WTC11 (cell line): Measurements from ENCODE around the gene NUAK2. TPM values are rescaled to one million over a fixed set of nuclear protein-coding genes. Genes with fewer than 3 reads are reported as not detected.

Experiments
- ATAC-seq: fragments of 200-7000 bp; cut with Tn5 transposase; 2 replicates; pipeline ENCODE4 v1.10.0; 2021; ENCODE audit warnings: mild to moderate bottlenecking, moderate library complexity
- CTCF ChIA-PET: fragments of 300-600 bp; sonication (Branson Sonifier 250); formaldehyde crosslinking; loops from one replicate; lab custom pipeline; 2021; ENCODE audit warnings: antibody characterized with exemption; lab: Charles Lee
- POLR2A ChIA-PET: fragments of 350-600 bp; sonication (Branson Sonifier 250); formaldehyde crosslinking; loops from one replicate; lab custom pipeline; 2021; ENCODE audit warnings: antibody characterized with exemption; lab: Charles Lee
- DNase-seq: peaks from one replicate; pipeline ENCODE4 v3.0.0; 2021; ENCODE audit warnings: low spot score
- H3K27ac Mint-ChIP-seq: 2 replicates; pipeline ENCODE4 v1.8.0; 2021; ENCODE audit warnings: mixed read lengths
- H3K27me3 Mint-ChIP-seq: 2 replicates; pipeline ENCODE4 v1.8.0; 2021; ENCODE audit warnings: low read depth, mild to moderate bottlenecking, moderate library complexity, mixed read lengths
- H3K36me3 Mint-ChIP-seq: 2 replicates; pipeline ENCODE4 v1.8.0; 2021; ENCODE audit warnings: mixed read lengths
- H3K4me1 Mint-ChIP-seq: 2 replicates; pipeline ENCODE4 v1.8.0; 2022; ENCODE audit warnings: mixed read lengths
- H3K4me3 Mint-ChIP-seq: 2 replicates; pipeline ENCODE4 v1.8.0; 2021; ENCODE audit warnings: mild to moderate bottlenecking, moderate library complexity, mixed read lengths
- H3K9me3 Mint-ChIP-seq: 2 replicates; pipeline ENCODE4 v1.8.0; 2021; ENCODE audit warnings: mixed read lengths
- ATF1 ChIP-seq: sonication (generic); formaldehyde crosslinking; IDR thresholded peaks from 2 replicates; pipeline ENCODE4 v1.8.1; 2023; ENCODE audit warnings: mild to moderate bottlenecking, moderate library complexity, missing genetic modification reagents
- ATF2 ChIP-seq: sonication (generic); formaldehyde crosslinking; IDR thresholded peaks from 2 replicates; pipeline ENCODE4 v1.8.1; 2022; ENCODE audit warnings: low read depth, missing genetic modification reagents, borderline replicate concordance
- CDX4 ChIP-seq: fragments of 250-450 bp; sonication (Bioruptor Pico); IDR thresholded peaks from 2 replicates; pipeline ENCODE4 v1.9.0; 2021; ENCODE audit warnings: moderate library complexity, mild to moderate bottlenecking, inconsistent platforms, borderline replicate concordance
- ELF4 ChIP-seq: sonication (generic); formaldehyde crosslinking; IDR thresholded peaks from 2 replicates; pipeline ENCODE4 v1.8.1; 2022; ENCODE audit warnings: low read depth, mild to moderate bottlenecking, moderate library complexity, missing genetic modification reagents
- EMX1 ChIP-seq: fragments of 250-450 bp; sonication (Bioruptor Pico); IDR thresholded peaks from 2 replicates; pipeline ENCODE4 v1.8.0; 2021; ENCODE audit warnings: mild to moderate bottlenecking
- GABPB1 ChIP-seq: sonication (generic); formaldehyde crosslinking; IDR thresholded peaks from 2 replicates; pipeline ENCODE4 v1.8.1; 2023; ENCODE audit warnings: mild to moderate bottlenecking, missing genetic modification reagents
- HMGXB4 ChIP-seq: sonication (generic); formaldehyde crosslinking; IDR thresholded peaks from 2 replicates; pipeline ENCODE4 v1.8.1; 2023; ENCODE audit warnings: mild to moderate bottlenecking, moderate library complexity, missing genetic modification reagents
- MXD4 ChIP-seq: fragments of 250-450 bp; sonication (Bioruptor Pico); IDR thresholded peaks from 2 replicates; pipeline ENCODE4 v1.8.0; 2021; ENCODE audit warnings: mild to moderate bottlenecking, moderate library complexity, borderline replicate concordance
- NFE2L1 ChIP-seq: sonication (generic); formaldehyde crosslinking; IDR thresholded peaks from 2 replicates; pipeline ENCODE4 v1.8.1; 2023; ENCODE audit warnings: missing genetic modification reagents
- SMAD3 ChIP-seq: sonication (generic); formaldehyde crosslinking; IDR thresholded peaks from 2 replicates; pipeline ENCODE4 v1.8.0; 2022; ENCODE audit warnings: missing genetic modification reagents, mild to moderate bottlenecking, borderline replicate concordance
- ZNF263 ChIP-seq: sonication (generic); formaldehyde crosslinking; IDR thresholded peaks from 2 replicates; pipeline ENCODE4 v1.8.1; 2022; ENCODE audit warnings: low read depth, mild to moderate bottlenecking, moderate library complexity, missing genetic modification reagents
- ZNF317 ChIP-seq: sonication (generic); formaldehyde crosslinking; IDR thresholded peaks from 2 replicates; pipeline ENCODE4 v1.8.1; 2023; ENCODE audit warnings: low read depth, mild to moderate bottlenecking, moderate library complexity, missing genetic modification reagents, borderline replicate concordance
- ZNF423 ChIP-seq: fragments of 250-450 bp; sonication (Bioruptor Pico); IDR thresholded peaks from 2 replicates; pipeline ENCODE4 v2.1.2; 2022; ENCODE audit warnings: mild to moderate bottlenecking, moderate library complexity
- ZNF532 ChIP-seq: fragments of 250-450 bp; sonication (Bioruptor Pico); IDR thresholded peaks from 2 replicates; pipeline ENCODE4 v1.9.0; 2021; ENCODE audit warnings: mild to moderate bottlenecking, borderline replicate concordance
- total RNA-seq: library from RNA; stranded (reverse); gene quantifications from 3 replicates; pipeline ENCODE4 v1.2.3, GENCODE V29; 2021
- TF ChIP-seq, protein P1 (sequence below): fragments of 250-450 bp; sonication (Bioruptor Pico); IDR thresholded peaks from 2 replicates; pipeline ENCODE4 v1.9.0; 2021; ENCODE audit warnings: mild to moderate bottlenecking
- TF ChIP-seq, protein P2 (sequence below): sonication (generic); formaldehyde crosslinking; IDR thresholded peaks from 2 replicates; pipeline ENCODE4 v1.8.1; 2023; ENCODE audit warnings: mild to moderate bottlenecking, missing genetic modification reagents, moderate library complexity

Gene NUAK2
- total RNA-seq, 1 experiment from 2014 or later, result 8.7 TPM

GRCh38 chr1:205339717-205340116, 18.2 kb upstream of the NUAK2 start (continued):
- TF ChIP-seq, protein P1, sequence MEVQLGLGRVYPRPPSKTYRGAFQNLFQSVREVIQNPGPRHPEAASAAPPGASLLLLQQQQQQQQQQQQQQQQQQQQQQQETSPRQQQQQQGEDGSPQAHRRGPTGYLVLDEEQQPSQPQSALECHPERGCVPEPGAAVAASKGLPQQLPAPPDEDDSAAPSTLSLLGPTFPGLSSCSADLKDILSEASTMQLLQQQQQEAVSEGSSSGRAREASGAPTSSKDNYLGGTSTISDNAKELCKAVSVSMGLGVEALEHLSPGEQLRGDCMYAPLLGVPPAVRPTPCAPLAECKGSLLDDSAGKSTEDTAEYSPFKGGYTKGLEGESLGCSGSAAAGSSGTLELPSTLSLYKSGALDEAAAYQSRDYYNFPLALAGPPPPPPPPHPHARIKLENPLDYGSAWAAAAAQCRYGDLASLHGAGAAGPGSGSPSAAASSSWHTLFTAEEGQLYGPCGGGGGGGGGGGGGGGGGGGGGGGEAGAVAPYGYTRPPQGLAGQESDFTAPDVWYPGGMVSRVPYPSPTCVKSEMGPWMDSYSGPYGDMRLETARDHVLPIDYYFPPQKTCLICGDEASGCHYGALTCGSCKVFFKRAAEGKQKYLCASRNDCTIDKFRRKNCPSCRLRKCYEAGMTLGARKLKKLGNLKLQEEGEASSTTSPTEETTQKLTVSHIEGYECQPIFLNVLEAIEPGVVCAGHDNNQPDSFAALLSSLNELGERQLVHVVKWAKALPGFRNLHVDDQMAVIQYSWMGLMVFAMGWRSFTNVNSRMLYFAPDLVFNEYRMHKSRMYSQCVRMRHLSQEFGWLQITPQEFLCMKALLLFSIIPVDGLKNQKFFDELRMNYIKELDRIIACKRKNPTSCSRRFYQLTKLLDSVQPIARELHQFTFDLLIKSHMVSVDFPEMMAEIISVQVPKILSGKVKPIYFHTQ (CRISPR knock-in tag), result no peak
- TF ChIP-seq ELF4 (CRISPR knock-in tag) (no peak), ATF1 (CRISPR knock-in tag) (no peak), ATF2 (no peak), MXD4 (CRISPR knock-in tag) (no peak), CDX4 (no peak)

GRCh38 chr1:205339197-205339702, 17.7 kb upstream of the NUAK2 start:
- ChIA-PET CTCF (interaction anchor here (0.5 to 2.2 kb wide), 5 partner anchors 14 to 185 kb away, joined by 4 to 8 read pairs (median 6); partner anchors contain the start of gene CDK18), POLR2A (no interaction called here)
- Mint-ChIP-seq H3K9me3 (no peaks in the 10 kb centered on the region), H3K27me3 (peaks cover 33% of the 10 kb centered on the region), H3K27ac (no peak overlapping the region), H3K4me3 (no peak overlapping the region), H3K36me3 (no peaks in the 10 kb centered on the region), H3K4me1 (peaks cover 20% of the 10 kb centered on the region)
- TF ChIP-seq ZNF423 (CRISPR knock-in tag) (no peak), HMGXB4 (CRISPR knock-in tag) (no peak), ZNF263 (CRISPR knock-in tag) (no peak), NFE2L1 (CRISPR knock-in tag) (no peak), GABPB1 (CRISPR knock-in tag) (no peak), EMX1 (CRISPR knock-in tag) (no peak), ZNF532 (no peak), ZNF317 (no peak), SMAD3 (no peak)
- TF ChIP-seq, protein P2, sequence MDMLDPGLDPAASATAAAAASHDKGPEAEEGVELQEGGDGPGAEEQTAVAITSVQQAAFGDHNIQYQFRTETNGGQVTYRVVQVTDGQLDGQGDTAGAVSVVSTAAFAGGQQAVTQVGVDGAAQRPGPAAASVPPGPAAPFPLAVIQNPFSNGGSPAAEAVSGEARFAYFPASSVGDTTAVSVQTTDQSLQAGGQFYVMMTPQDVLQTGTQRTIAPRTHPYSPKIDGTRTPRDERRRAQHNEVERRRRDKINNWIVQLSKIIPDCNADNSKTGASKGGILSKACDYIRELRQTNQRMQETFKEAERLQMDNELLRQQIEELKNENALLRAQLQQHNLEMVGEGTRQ, result no peak
- ATAC-seq (no peak), DNase-seq (no peak)
